Activated CD4-positive, alpha-beta T cell treated with anti-CD3 and anti-CD28 coated beads, Interleukin-2, Interleukin-6, amounts not matched to agents 100 ng/mL and 50 ng/mL, durations not matched to agents 16 hours and 8 hours (primary cell): ENCODE results near the gene SPAG6.
"Not testable (repeated sequence)": the region's sequence is repeated elsewhere in the genome, so short reads cannot be mapped to it uniquely, and the experiment has no call there.

ENCODE experiments used
- DNase-seq: peaks from one replicate; pipeline ENCODE4 v3.0.0-alpha.2; 2020

SPAG6 gene

GRCh38 chr10:22381262-22381661 is 36.0 kb downstream of the SPAG6 start:
- DNase-seq = no peak

GRCh38 chr10:22386503-22386902 is 41.2 kb downstream of the SPAG6 start:
- no peak for DNase-seq

GRCh38 chr10:22389856-22390589 is 44.7 kb downstream of the SPAG6 start:
- DNase-seq = no peak

GRCh38 chr10:22391600-22391999 is 46.3 kb downstream of the SPAG6 start:
- no peak for DNase-seq

- not testable (repeated sequence) for DNase-seq
Measured at GRCh38 chr10:22396195-22396594, 50.9 kb downstream of the SPAG6 start.

- DNase-seq = not testable (repeated sequence)
Measured at GRCh38 chr10:22406916-22407315, 61.6 kb downstream of the SPAG6 start.

GRCh38 chr10:22410394-22410793 is 65.1 kb downstream of the SPAG6 start:
- no peak for DNase-seq

- DNase-seq = no peak
Measured at GRCh38 chr10:22410846-22411245, 65.5 kb downstream of the SPAG6 start.

- no peak for DNase-seq
Measured at GRCh38 chr10:22414146-22414545, 68.8 kb downstream of the SPAG6 start.

- DNase-seq = no peak
Measured at GRCh38 chr10:22415072-22415471, 69.8 kb downstream of the SPAG6 start.

- no peak for DNase-seq
Measured at GRCh38 chr10:22417736-22418268, 72.5 kb downstream of the SPAG6 start.

GRCh38 chr10:22420787-22421517 is 75.7 kb downstream of the SPAG6 start:
- no peak for DNase-seq

- DNase-seq = no peak
Measured at GRCh38 chr10:22426653-22427052, 81.4 kb downstream of the SPAG6 start.

GRCh38 chr10:22427101-22427500 is 81.8 kb downstream of the SPAG6 start:
- DNase-seq = peak; percentile 15

- DNase-seq = no peak
Measured at GRCh38 chr10:22427890-22428571, 82.7 kb downstream of the SPAG6 start.

GRCh38 chr10:22429146-22429545 is 83.8 kb downstream of the SPAG6 start:
- no peak for DNase-seq

GRCh38 chr10:22429981-22430421 is 84.7 kb downstream of the SPAG6 start:
- DNase-seq = no peak

GRCh38 chr10:22433875-22434274 is 88.6 kb downstream of the SPAG6 start:
- peak; percentile 39 for DNase-seq

- DNase-seq = no peak
Measured at GRCh38 chr10:22434521-22434920, 89.2 kb downstream of the SPAG6 start.

GRCh38 chr10:22435650-22436049 is 90.4 kb downstream of the SPAG6 start:
- no peak for DNase-seq

GRCh38 chr10:22436526-22436892 is 91.2 kb downstream of the SPAG6 start:
- DNase-seq = peak; percentile 45

- DNase-seq = peak; percentile 85
Measured at GRCh38 chr10:22436893-22437619, 91.8 kb downstream of the SPAG6 start.
